Peyer's patch (tissue), 4 donors: ENCODE results near the gene LHB. TPM values are rescaled to one million over a fixed set of nuclear protein-coding genes. Genes with fewer than 3 reads are reported as not detected.
"Not testable (repeated sequence)": the region's sequence is repeated elsewhere in the genome, so short reads cannot be mapped to it uniquely, and the experiment has no call there.

Experiments
- DNase-seq, 3 donors: peaks; one replicate each; pipeline ENCODE4 v3.0.0-alpha.2; 2017 to 2019
- H3K27ac ChIP-seq, 4 donors: fragments of 200-600 bp; sonication (generic); one replicate each; pipeline ENCODE4 v1.5.1; 2016 to 2019
- H3K27me3 ChIP-seq, 2 donors: fragments of 200-600 bp; sonication (generic); one replicate each; pipeline ENCODE4 v1.5.1; 2019
- H3K36me3 ChIP-seq, 3 donors: fragments of 200-600 bp; sonication (generic); one replicate each; pipeline ENCODE4 v1.5.1; 2016 to 2019
- H3K4me1 ChIP-seq, 4 donors: fragments of 200-600 bp; sonication (generic); one replicate each; pipeline ENCODE4 v1.5.1; 2016 to 2019
- H3K4me3 ChIP-seq, 4 donors: fragments of 200-600 bp; sonication (generic); 1 replicate in 3 of 4; 2 replicates in 1 of 4; pipeline ENCODE4 v1.5.1; 2016 to 2019; ENCODE audit warnings: mild to moderate bottlenecking in 1 of 4
- H3K9me3 ChIP-seq, 4 donors: fragments of 200-600 bp; sonication (generic); one replicate each; pipeline ENCODE4 v1.5.1; 2016 to 2019; ENCODE audit warnings: mild to moderate bottlenecking in 1 of 4
- POLR2A ChIP-seq, 2 donors: fragments of 450-650 bp; IDR thresholded peaks; one replicate each; pipeline ENCODE4 v1.5.1; 2017; ENCODE audit warnings: antibody characterized with exemption in 2 of 2, mild to moderate bottlenecking in 2 of 2, moderate library complexity in 2 of 2
- total RNA-seq, 4 donors: library from RNA; depleted of rRNA; stranded (reverse); fragments of >200 nt; gene quantifications; one replicate each; pipeline ENCODE4 v1.1.0, GENCODE V29; 2016
- TF ChIP-seq, protein P1 (sequence below), 6 experiments: fragments of 450-650 bp in 4 of 6; fragments of 200-600 bp in 2 of 6; sonication (generic) in 1 of 6; IDR thresholded peaks; one replicate each; pipeline ENCODE4 v1.5.1; 2017 to 2019; ENCODE audit warnings: antibody characterized with exemption in 6 of 6, mild to moderate bottlenecking in 3 of 6, moderate library complexity in 1 of 6

Gene LHB
- total RNA-seq, 4 donors from 2014 or later = 15.8 TPM; not detected in 3

GRCh38 chr19:49020931-49021895, 4.3 kb upstream of the LHB start:
- H3K9me3 ChIP-seq = no peaks in the 10 kb centered on the region
- H3K4me1 ChIP-seq = peaks cover 0 to 26% (median 9%) of the 10 kb centered on the region in 4 donors
- H3K4me3 ChIP-seq = no peak overlapping the region
- no peak for TF ChIP-seq POLR2A (IDR thresholded peaks at IDR 0.05)
- TF ChIP-seq, protein P1, sequence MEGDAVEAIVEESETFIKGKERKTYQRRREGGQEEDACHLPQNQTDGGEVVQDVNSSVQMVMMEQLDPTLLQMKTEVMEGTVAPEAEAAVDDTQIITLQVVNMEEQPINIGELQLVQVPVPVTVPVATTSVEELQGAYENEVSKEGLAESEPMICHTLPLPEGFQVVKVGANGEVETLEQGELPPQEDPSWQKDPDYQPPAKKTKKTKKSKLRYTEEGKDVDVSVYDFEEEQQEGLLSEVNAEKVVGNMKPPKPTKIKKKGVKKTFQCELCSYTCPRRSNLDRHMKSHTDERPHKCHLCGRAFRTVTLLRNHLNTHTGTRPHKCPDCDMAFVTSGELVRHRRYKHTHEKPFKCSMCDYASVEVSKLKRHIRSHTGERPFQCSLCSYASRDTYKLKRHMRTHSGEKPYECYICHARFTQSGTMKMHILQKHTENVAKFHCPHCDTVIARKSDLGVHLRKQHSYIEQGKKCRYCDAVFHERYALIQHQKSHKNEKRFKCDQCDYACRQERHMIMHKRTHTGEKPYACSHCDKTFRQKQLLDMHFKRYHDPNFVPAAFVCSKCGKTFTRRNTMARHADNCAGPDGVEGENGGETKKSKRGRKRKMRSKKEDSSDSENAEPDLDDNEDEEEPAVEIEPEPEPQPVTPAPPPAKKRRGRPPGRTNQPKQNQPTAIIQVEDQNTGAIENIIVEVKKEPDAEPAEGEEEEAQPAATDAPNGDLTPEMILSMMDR (IDR thresholded peaks at IDR 0.05) = no peak
- DNase-seq = no peak
- peaks cover 0 to 4% of the 10 kb centered on the region in 2 donors for H3K27me3 ChIP-seq
- no peak overlapping the region for H3K27ac ChIP-seq
- H3K36me3 ChIP-seq = no peaks in the 10 kb centered on the region

DNA sequence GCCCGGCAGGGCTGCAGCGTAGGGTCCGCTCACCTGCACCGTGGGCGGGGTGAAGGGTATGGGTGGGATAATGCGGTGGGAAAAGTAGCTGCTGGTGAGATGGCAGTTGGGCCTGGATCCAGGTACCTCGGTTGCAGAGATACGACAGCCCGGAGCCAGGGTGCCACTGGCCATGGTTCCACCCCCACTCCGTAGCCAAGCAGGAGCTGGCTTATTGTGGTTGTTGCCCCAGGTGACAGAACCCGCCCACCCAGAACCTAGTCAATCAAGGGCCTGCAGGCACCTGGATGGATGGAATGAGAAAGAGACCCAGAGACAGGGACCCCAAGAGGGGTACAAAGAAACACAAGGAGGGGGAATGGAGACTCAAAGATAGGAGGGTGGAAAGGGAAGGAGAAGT, 3.5 kb upstream of the LHB start:
- TF ChIP-seq POLR2A (IDR thresholded peaks at IDR 0.05) = no peak
- TF ChIP-seq, protein P1 (IDR thresholded peaks at IDR 0.05) = no peak
- DNase-seq = no peak
- Histone ChIP-seq H3K36me3 (peaks cover 0 to 2% (median 0%) of the 10 kb centered on the region in 3 donors), H3K4me3 (no peak overlapping the region), H3K4me1 (peaks cover 0 to 26% (median 9%) of the 10 kb centered on the region in 4 donors), H3K27me3 (peaks cover 0 to 4% of the 10 kb centered on the region in 2 donors), H3K9me3 (no peaks in the 10 kb centered on the region), H3K27ac (no peak overlapping the region)

DNA sequence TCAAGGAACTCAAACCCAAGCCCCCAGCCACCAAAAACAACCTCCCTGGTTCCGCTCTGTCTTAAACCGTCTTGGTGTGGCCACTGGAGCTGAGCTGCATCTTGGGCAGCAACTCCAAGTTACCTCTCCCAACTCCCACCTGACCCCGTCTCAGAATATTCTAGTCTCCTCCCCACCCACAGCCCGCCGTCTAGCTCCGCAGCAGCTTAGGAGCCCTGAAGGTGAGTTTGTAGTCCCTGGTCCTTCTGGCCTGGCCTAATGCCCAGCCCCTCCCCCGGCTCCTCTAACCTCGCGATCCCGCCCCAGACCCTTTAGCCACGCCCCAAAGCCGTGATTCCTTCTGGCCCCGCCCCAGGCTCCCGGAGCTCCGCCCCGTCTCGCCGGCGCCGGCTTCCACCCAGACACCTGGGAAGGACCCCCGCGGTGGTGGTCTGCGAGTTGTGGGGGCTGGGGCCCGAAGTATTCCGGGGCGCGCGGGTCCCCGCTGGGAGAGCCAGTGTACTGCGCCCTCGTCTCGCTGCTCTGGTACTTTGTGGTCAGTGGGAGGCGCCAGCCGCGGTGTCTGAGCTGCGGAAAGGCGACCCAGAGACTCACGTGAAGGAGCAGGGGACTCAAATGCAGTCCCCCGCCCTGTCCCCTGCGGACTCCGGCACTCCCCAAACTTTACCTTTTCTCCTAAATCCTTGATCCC, 2.5 kb upstream of the LHB start:
- peak; percentile 11 to 33 for TF ChIP-seq POLR2A (IDR thresholded peaks at IDR 0.05)
- TF ChIP-seq, protein P1 (IDR thresholded peaks at IDR 0.05) = peak in 1 of 6 experiments; percentile 8
- Histone ChIP-seq H3K36me3 (peaks cover 0 to 4% (median 0%) of the 10 kb centered on the region in 3 donors), H3K4me1 (peaks cover 0 to 26% (median 9%) of the 10 kb centered on the region in 4 donors)

DNA sequence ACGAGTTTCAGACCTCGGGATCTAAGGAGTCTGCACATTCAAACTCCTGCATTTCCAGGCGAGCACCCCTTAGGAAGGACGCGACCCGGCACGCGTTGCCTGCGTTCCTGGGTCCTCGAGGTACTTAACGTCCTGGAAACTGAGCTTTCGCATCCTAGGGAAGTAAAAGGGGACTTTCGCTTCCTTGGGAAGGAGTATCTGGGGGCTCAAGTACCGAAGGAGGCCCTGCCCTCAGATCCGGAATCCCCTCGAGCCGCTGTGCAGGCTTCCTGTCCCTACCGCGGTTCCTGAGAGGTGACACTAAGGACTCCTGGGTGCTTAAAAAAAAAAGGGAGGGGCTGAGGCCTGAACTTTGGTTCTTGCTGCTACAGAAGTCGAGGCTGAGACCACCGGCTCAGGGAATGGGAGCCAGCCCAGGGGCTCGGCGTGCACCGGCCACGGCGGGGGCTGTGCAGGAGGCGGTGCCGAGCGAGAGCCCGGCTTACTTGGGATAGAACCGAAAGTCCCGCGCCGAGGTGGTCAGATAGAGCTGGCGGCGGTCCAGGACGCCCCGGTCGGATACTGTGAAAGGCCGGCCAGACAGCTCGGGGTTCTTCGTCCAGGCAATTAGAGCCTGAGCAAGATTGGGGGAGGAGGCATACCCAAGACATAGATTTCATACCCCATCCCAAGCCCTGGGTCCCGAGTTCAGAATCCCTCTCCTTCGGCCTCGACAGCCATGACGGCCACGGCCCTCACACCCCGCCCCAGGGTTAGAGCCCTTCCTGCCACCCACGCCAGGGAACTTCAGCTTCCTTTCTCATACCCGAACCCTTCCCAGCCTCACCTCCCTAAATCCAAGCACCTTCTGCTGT, 1.7 kb upstream of the LHB start:
- peak overlapping the region; percentile 35 to 63 (median 56) for H3K4me3 ChIP-seq
- H3K9me3 ChIP-seq, H3K36me3 ChIP-seq, H3K27me3 ChIP-seq: not testable (repeated sequence)
- DNase-seq = peak in 2 of 3 donors; percentile 44 to 55
- peak overlapping the region in 1 of 4 donors; percentile 64 for H3K27ac ChIP-seq
- peaks cover 0 to 26% (median 9%) of the 10 kb centered on the region in 4 donors for H3K4me1 ChIP-seq

More for the DNA sequence above, 2.5 kb upstream of the LHB start:
- Histone ChIP-seq H3K4me3 (peak overlapping the region; percentile 35 to 63 (median 56)), H3K27me3 (peaks cover 0 to 4% of the 10 kb centered on the region in 2 donors), H3K9me3 (no peaks in the 10 kb centered on the region), H3K27ac (no peak overlapping the region)
- DNase-seq = peak; percentile 71 to 89 (median 87)

DNA sequence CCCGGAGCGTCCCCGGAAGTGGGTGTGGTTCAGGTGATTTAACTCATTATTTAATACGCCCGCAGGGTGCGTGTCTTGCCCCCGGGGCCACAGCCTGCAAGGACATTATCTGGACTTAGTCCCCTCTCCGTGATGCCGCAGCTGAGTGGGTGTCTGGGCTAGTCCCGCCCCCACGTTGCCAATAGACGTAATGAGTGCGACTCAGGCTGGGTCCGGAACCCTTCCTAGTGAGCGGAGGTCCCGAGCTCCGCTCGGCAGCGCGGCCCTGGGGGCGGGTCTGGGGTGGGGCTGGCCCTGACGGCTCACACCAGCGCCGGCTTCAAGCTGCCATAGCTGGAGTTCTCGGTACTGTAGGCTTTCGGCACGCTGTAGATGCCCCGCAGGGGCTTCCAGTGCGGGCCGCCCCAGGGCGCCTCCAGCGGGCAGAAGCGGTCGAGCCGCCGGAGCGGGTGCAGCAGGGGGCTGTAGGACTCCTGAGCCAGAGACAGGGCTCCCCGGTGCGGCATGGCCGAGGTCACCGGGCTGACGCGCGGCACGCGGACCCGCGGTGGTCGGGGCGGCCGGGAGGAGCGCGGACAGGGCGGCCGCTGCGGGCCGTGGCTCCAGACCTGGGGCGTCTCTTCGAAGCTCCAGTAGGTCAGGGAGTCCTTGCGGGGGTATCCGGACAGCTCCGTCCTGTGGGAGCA, 918 bp upstream of the LHB start:
- DNase-seq = peak; percentile 49 to 84 (median 75)
- H3K27ac ChIP-seq = peak overlapping the region in 3 of 4 donors; percentile 4 to 64 (median 51)

More for the DNA sequence above, 918 bp upstream of the LHB start:
- H3K4me1 ChIP-seq = peaks cover 0 to 26% (median 9%) of the 10 kb centered on the region in 4 donors
- no peaks in the 10 kb centered on the region for H3K9me3 ChIP-seq
- H3K36me3 ChIP-seq = peaks cover 0 to 4% (median 0%) of the 10 kb centered on the region in 3 donors
- H3K27me3 ChIP-seq = peaks cover 0 to 4% of the 10 kb centered on the region in 2 donors
- peak overlapping the region; percentile 35 to 63 (median 56) for H3K4me3 ChIP-seq
- TF ChIP-seq, protein P1 (IDR thresholded peaks at IDR 0.05) = peak; percentile 36 to 55 (median 46)
- TF ChIP-seq POLR2A (IDR thresholded peaks at IDR 0.05) = peak in 1 of 2 donors; percentile 55
